Psoas muscle (tissue), 8 donors: ENCODE results near the gene ATRNL1. TPM values are rescaled to one million over a fixed set of nuclear protein-coding genes. Genes with fewer than 3 reads are reported as not detected.

ENCODE experiments used
- ATAC-seq, 4 donors: fragments of 200-7000 bp; cut with Tn5 transposase; one replicate each; pipeline ENCODE4 v1.9.1; 2020; ENCODE audit warnings: moderate library complexity in 3 of 4, mild to moderate bottlenecking in 2 of 4
- DNase-seq, 2 donors: peaks; one replicate each; pipeline ENCODE4 v3.0.0-alpha.2; 2020
- H3K27ac ChIP-seq: fragments of 200-600 bp; one replicate; pipeline ENCODE4 v1.8.0; 2022
- H3K27me3 ChIP-seq, 3 donors: fragments of 200-600 bp in 1 of 3; one replicate each; pipeline versions ENCODE4 v1.6.1 to v1.8.0; 2013 to 2022; ENCODE audit warnings: low read length in 2 of 3, mild to moderate bottlenecking in 2 of 3, moderate library complexity in 1 of 3; ENCODE audit not compliant: insufficient read depth in 3 of 3
- H3K36me3 ChIP-seq, 2 donors: fragments of 200-600 bp in 1 of 2; one replicate each; pipeline versions ENCODE4 v1.6.1 to v1.8.0; 2013 to 2022; ENCODE audit warnings: low read depth in 1 of 2, mild to moderate bottlenecking in 1 of 2, moderate library complexity in 1 of 2; ENCODE audit not compliant: insufficient read depth in 1 of 2
- H3K4me1 ChIP-seq: fragments of 200-600 bp; one replicate; pipeline ENCODE4 v1.8.0; 2022
- H3K4me3 ChIP-seq: fragments of 200-600 bp; one replicate; pipeline ENCODE4 v1.8.0; 2022; ENCODE audit warnings: mild to moderate bottlenecking
- H3K9me3 ChIP-seq: fragments of 200-600 bp; one replicate; pipeline ENCODE4 v1.8.0; 2022
- CTCF ChIP-seq: fragments of 200-600 bp; IDR thresholded peaks from one replicate; pipeline ENCODE4 v1.8.0; 2022; ENCODE audit warnings: antibody characterized with exemption
- WGBS, 3 donors: extraction: QIAGEN DNeasy Blood & Tissue Kit; methylation state at CpG; one replicate each; pipeline versions ENCODE4 v1.1.6 to v1.1.7; 2013; 5-methylcytosine and 5-hydroxymethylcytosine counted together
- intact Hi-C, 2 donors: fragments of 100-400 bp; cut with DNase I; formaldehyde crosslinking; loops; one replicate each; pipeline versions ENCODE4 v1.11.0 to v1.14.2; 2022
- polyA plus RNA-seq, 3 donors: library from polyadenylated mRNA; stranded (reverse); fragments of 200-250 nt; gene quantifications; one replicate each; pipeline ENCODE4 v1.2.3, GENCODE V29; 2013
- total RNA-seq, 4 donors: library from RNA; stranded (reverse); fragmentation: NEBNext Ultra II Directional in 2 of 4; extraction: Animal tissue kit (Norgen Biotek cat#: 25700) in 2 of 4; gene quantifications; one replicate each; pipeline versions ENCODE4 v1.2.1 to v1.2.4, GENCODE V29; 2021 to 2023
- donor health status: healthy with polysubstance abuse.
- donor health status: DM: no; HTN: no; CAD: no; lungs with moderate emphysema.
- donor health status: Bipolar disorder and iron deficiency.
- donor health status: healthy.
- donor health status: DM: yes; HTN: yes; CAD: no.
- donor health status: DM: no; HTN: no; CAD: no.
- donor health status: DM: no; HTN: no; CAD: no.
- donor health status: DM: yes; HTN: yes; CAD: no.

The ATRNL1 gene
- total and polyA plus RNA-seq, 7 donors, result 0.01 to 7.1 (median 2.2) TPM

GRCh38 chr10:115942101-115942500, 848.9 kb downstream of the ATRNL1 start:
- ATAC-seq, result no peak
- Histone ChIP-seq H3K4me1 (no peaks in the 10 kb centered on the region), H3K9me3 (no peaks in the 10 kb centered on the region), H3K27ac (no peak overlapping the region), H3K36me3 (no peaks in the 10 kb centered on the region), H3K4me3 (no peak overlapping the region), H3K27me3 (no peaks in the 10 kb centered on the region)
- WGBS, 3 donors, result 74 to 83% (median 80%) methylated on average over 4 of the region's 4 CpGs
- DNase-seq, result no peak
- intact Hi-C loops, result no loop called here
- TF ChIP-seq CTCF, result no peak

- ATAC-seq, result no peak
- TF ChIP-seq CTCF, result no peak
- DNase-seq, result no peak
- no peaks in the 10 kb centered on the region for H3K36me3 ChIP-seq
- H3K4me1 ChIP-seq, result no peaks in the 10 kb centered on the region
- H3K4me3 ChIP-seq, result no peak overlapping the region
- WGBS, 3 donors, result 92 to 95% (median 94%) methylated on average over 6 of the region's 6 CpGs
- H3K9me3 ChIP-seq, result no peaks in the 10 kb centered on the region
- peaks cover 0 to 2% (median 0%) of the 10 kb centered on the region in 3 donors for H3K27me3 ChIP-seq
- intact Hi-C loops, result no loop called here
- no peak overlapping the region for H3K27ac ChIP-seq
Observed at GRCh38 chr10:115944538-115944937, 851.4 kb downstream of the ATRNL1 start.

GRCh38 chr10:115945701-115946445, 852.7 kb downstream of the ATRNL1 start:
- WGBS, 3 donors, result 85 to 92% (median 91%) methylated on average over 3 of the region's 3 CpGs

GRCh38 chr10:115947104-115947503, 853.9 kb downstream of the ATRNL1 start:
- H3K36me3 ChIP-seq, result no peaks in the 10 kb centered on the region
- no peak for TF ChIP-seq CTCF
- H3K4me3 ChIP-seq, result no peak overlapping the region
- H3K27me3 ChIP-seq, result peaks cover 0 to 2% (median 0%) of the 10 kb centered on the region in 3 donors
- H3K27ac ChIP-seq, result no peak overlapping the region
- ATAC-seq (no peak), DNase-seq (no peak)
- 52 to 71% (median 59%) methylated on average over 2 of the region's 2 CpGs for WGBS, 3 donors
- intact Hi-C loops, result no loop called here
- H3K4me1 ChIP-seq, result no peaks in the 10 kb centered on the region
- H3K9me3 ChIP-seq, result no peaks in the 10 kb centered on the region

More at GRCh38 chr10:115945701-115946445, 852.7 kb downstream of the ATRNL1 start:
- DNase-seq (no peak), ATAC-seq (no peak)
- intact Hi-C loops, result no loop called here
- Histone ChIP-seq H3K9me3 (no peaks in the 10 kb centered on the region), H3K27ac (no peak overlapping the region), H3K4me1 (no peaks in the 10 kb centered on the region), H3K4me3 (no peak overlapping the region), H3K36me3 (no peaks in the 10 kb centered on the region), H3K27me3 (peaks cover 0 to 2% (median 0%) of the 10 kb centered on the region in 3 donors)
- TF ChIP-seq CTCF, result no peak
